ENCODE measurements around the gene PKP4.

GRCh38 chr2:158560259-158560658 is 103.5 kb downstream of the PKP4 start:
- TF ChIP-seq CTCF (IDR thresholded peaks at IDR 0.05; ENCODE audit: low read length) (no peak), EZH2 (IDR thresholded peaks at IDR 0.05; ENCODE audit: borderline replicate concordance, low read length) (no peak)
